Measurements from ENCODE around the gene WWOX.

Gene WWOX

GRCh38 chr16:78392585-78393195, 293.2 kb downstream of the WWOX start (continued):
- TF ChIP-seq ZNF8 (CRISPR knock-in tag; IDR thresholded peaks at IDR 0.05) (no peak), ZFP3 (CRISPR knock-in tag; IDR thresholded peaks at IDR 0.05) (no peak), TCF4 (CRISPR knock-in tag; IDR thresholded peaks at IDR 0.05; ENCODE audit: borderline replicate concordance) (no peak)

GRCh38 chr16:78395035-78395434, 295.6 kb downstream of the WWOX start:
- no peak for TF ChIP-seq TCF4 (CRISPR knock-in tag; IDR thresholded peaks at IDR 0.05; ENCODE audit: borderline replicate concordance)
- no peak for ATAC-seq

- no peak for ATAC-seq
- TF ChIP-seq BACH2 (CRISPR knock-in tag; IDR thresholded peaks at IDR 0.05; ENCODE audit: borderline replicate concordance) (no peak), GLIS3 (CRISPR knock-in tag; IDR thresholded peaks at IDR 0.05) (no peak), ISL1 (CRISPR knock-in tag; IDR thresholded peaks at IDR 0.05) (no peak), TOX (CRISPR knock-in tag; IDR thresholded peaks at IDR 0.05; ENCODE audit: borderline replicate concordance) (no peak), ZNF8 (CRISPR knock-in tag; IDR thresholded peaks at IDR 0.05) (no peak), TSHZ2 (CRISPR knock-in tag; IDR thresholded peaks at IDR 0.05) (no peak), ZC3H10 (CRISPR knock-in tag; IDR thresholded peaks at IDR 0.05) (no peak), ZNF70 (CRISPR knock-in tag; IDR thresholded peaks at IDR 0.05) (no peak), ZFP3 (CRISPR knock-in tag; IDR thresholded peaks at IDR 0.05) (no peak), TCF4 (CRISPR knock-in tag; IDR thresholded peaks at IDR 0.05; ENCODE audit: borderline replicate concordance) (no peak), ARNTL (CRISPR knock-in tag; IDR thresholded peaks at IDR 0.05; ENCODE audit: borderline replicate concordance, low read depth) (no peak), OSR1 (CRISPR knock-in tag; IDR thresholded peaks at IDR 0.05) (no peak), RARB (CRISPR knock-in tag; IDR thresholded peaks at IDR 0.05) (no peak), ESRRG (CRISPR knock-in tag; IDR thresholded peaks at IDR 0.05) (no peak), POU6F1 (CRISPR knock-in tag; IDR thresholded peaks at IDR 0.05; ENCODE audit: borderline replicate concordance, low read depth) (no peak), CREB5 (CRISPR knock-in tag; IDR thresholded peaks at IDR 0.05; ENCODE audit: low read depth) (no peak), ZFP30 (CRISPR knock-in tag; IDR thresholded peaks at IDR 0.05) (no peak), PPARA (CRISPR knock-in tag; IDR thresholded peaks at IDR 0.05; ENCODE audit: borderline replicate concordance) (no peak), SNAI2 (CRISPR knock-in tag; IDR thresholded peaks at IDR 0.05) (no peak)
Measured at GRCh38 chr16:78396046-78396445, 296.6 kb downstream of the WWOX start.

GRCh38 chr16:78396673-78397072, 297.2 kb downstream of the WWOX start:
- no peak for ATAC-seq
- TF ChIP-seq TOX (CRISPR knock-in tag; IDR thresholded peaks at IDR 0.05; ENCODE audit: borderline replicate concordance) (no peak), RARB (CRISPR knock-in tag; IDR thresholded peaks at IDR 0.05) (no peak), ZFP30 (CRISPR knock-in tag; IDR thresholded peaks at IDR 0.05) (no peak), PATZ1 (CRISPR knock-in tag; IDR thresholded peaks at IDR 0.05; ENCODE audit: borderline replicate concordance) (no peak), TCF4 (CRISPR knock-in tag; IDR thresholded peaks at IDR 0.05; ENCODE audit: borderline replicate concordance) (no peak), GLIS3 (CRISPR knock-in tag; IDR thresholded peaks at IDR 0.05) (no peak), CREB5 (CRISPR knock-in tag; IDR thresholded peaks at IDR 0.05; ENCODE audit: low read depth) (no peak), OSR1 (CRISPR knock-in tag; IDR thresholded peaks at IDR 0.05) (no peak), SNAI2 (CRISPR knock-in tag; IDR thresholded peaks at IDR 0.05) (no peak), ZNF70 (CRISPR knock-in tag; IDR thresholded peaks at IDR 0.05) (no peak), ZC3H10 (CRISPR knock-in tag; IDR thresholded peaks at IDR 0.05) (no peak), ISL1 (CRISPR knock-in tag; IDR thresholded peaks at IDR 0.05) (no peak), ESRRG (CRISPR knock-in tag; IDR thresholded peaks at IDR 0.05) (no peak), ZFP3 (CRISPR knock-in tag; IDR thresholded peaks at IDR 0.05) (no peak), ZNF8 (CRISPR knock-in tag; IDR thresholded peaks at IDR 0.05) (no peak), CSRNP3 (CRISPR knock-in tag; IDR thresholded peaks at IDR 0.05) (no peak), ZNF565 (CRISPR knock-in tag; conservative IDR thresholded peaks at IDR 0.05; ENCODE audit: low read depth) (no peak), PPARA (CRISPR knock-in tag; IDR thresholded peaks at IDR 0.05; ENCODE audit: borderline replicate concordance) (no peak)

All from SK-N-SH treated with all-trans-retinoic acid at 6 μM for 48 hours (cell line).